ENCODE results near the gene RTBDN.

Gene RTBDN

GRCh38 chr19:12786952-12787351, 47.4 kb downstream of the RTBDN start:
- H3K4me3 ChIP-seq (replicated peaks in 1 of 2; ENCODE audit: low read depth in 2 of 2, low read length in 2 of 2): no peak overlapping the region
- DNase-seq (ENCODE audit: low read depth in 2 of 2): no peak
- no peak for TF ChIP-seq CTCF (IDR thresholded peaks at IDR 0.05; ENCODE audit: low read depth, low read length)

GRCh38 chr19:12786141-12786870, 48.1 kb downstream of the RTBDN start:
- no peak overlapping the region for H3K4me3 ChIP-seq (replicated peaks in 1 of 2; ENCODE audit: low read depth in 2 of 2, low read length in 2 of 2)
- no peak for DNase-seq (ENCODE audit: low read depth in 2 of 2)

GRCh38 chr19:12785431-12786031, 48.8 kb downstream of the RTBDN start:
- TF ChIP-seq CTCF (IDR thresholded peaks at IDR 0.05; ENCODE audit: low read depth, low read length): no peak
- DNase-seq (ENCODE audit: low read depth in 2 of 2): no peak
- no peak overlapping the region for H3K4me3 ChIP-seq (replicated peaks in 1 of 2; ENCODE audit: low read depth in 2 of 2, low read length in 2 of 2)

More at GRCh38 chr19:12786141-12786870, 48.1 kb downstream of the RTBDN start:
- no peak for TF ChIP-seq CTCF (IDR thresholded peaks at IDR 0.05; ENCODE audit: low read depth, low read length)

GRCh38 chr19:12784871-12785430, 49.4 kb downstream of the RTBDN start:
- no peak overlapping the region for H3K4me3 ChIP-seq (replicated peaks in 1 of 2; ENCODE audit: low read depth in 2 of 2, low read length in 2 of 2)
- TF ChIP-seq CTCF (IDR thresholded peaks at IDR 0.05; ENCODE audit: low read depth, low read length): no peak
- peak in 1 of 2 donors; percentile 34 for DNase-seq (ENCODE audit: low read depth in 2 of 2)

GRCh38 chr19:12784394-12784870, 49.9 kb downstream of the RTBDN start:
- no peak for DNase-seq (ENCODE audit: low read depth in 2 of 2)
- no peak for TF ChIP-seq CTCF (IDR thresholded peaks at IDR 0.05; ENCODE audit: low read depth, low read length)
- H3K4me3 ChIP-seq (replicated peaks in 1 of 2; ENCODE audit: low read depth in 2 of 2, low read length in 2 of 2): no peak overlapping the region

- no peak for TF ChIP-seq CTCF (IDR thresholded peaks at IDR 0.05; ENCODE audit: low read depth, low read length)
- no peak overlapping the region for H3K4me3 ChIP-seq (replicated peaks in 1 of 2; ENCODE audit: low read depth in 2 of 2, low read length in 2 of 2)
- peak in 1 of 2 donors; percentile 27 for DNase-seq (ENCODE audit: low read depth in 2 of 2)
Measured at GRCh38 chr19:12783849-12784393, 50.5 kb downstream of the RTBDN start.
